SH-SY5Y (cell line): ENCODE measurements around the gene DNAJB13.

ENCODE experiments used
- GATA2 ChIP-seq: IDR thresholded peaks from 2 replicates; pipeline ENCODE4 v1.6.1; 2011; ENCODE audit warnings: mild to moderate bottlenecking, low read depth, low read length
- GATA3 ChIP-seq: IDR thresholded peaks from 2 replicates; pipeline ENCODE4 v1.6.1; 2011; ENCODE audit warnings: low read depth, mild to moderate bottlenecking, low read length, moderate library complexity

- TF ChIP-seq GATA2, result no peak
- no peak for TF ChIP-seq GATA3
Observed at GRCh38 chr11:73944901-73945300, 5.9 kb upstream of the DNAJB13 start.
